H9 (cell line): ENCODE measurements around the gene CENPH. TPM values are rescaled to one million over a fixed set of nuclear protein-coding genes. Genes with fewer than 3 reads are reported as not detected.

Experiments
- DNase-seq: peaks from one replicate; pipeline ENCODE4 v3.0.0-alpha.2; 2017
- H2AFZ ChIP-seq: one replicate; pipeline ENCODE4 v1.6.1; 2013; ENCODE audit warnings: mild to moderate bottlenecking, low read length, control low read depth, moderate library complexity
- H2AK5ac ChIP-seq: 2 replicates; pipeline ENCODE4 v1.6.1; 2013; ENCODE audit warnings: low read length, control low read depth, mixed read lengths; ENCODE audit not compliant: insufficient read length
- H2BK120ac ChIP-seq: one replicate; pipeline ENCODE4 v1.6.1; 2013; ENCODE audit warnings: low read depth, mild to moderate bottlenecking, low read length, control low read depth, inconsistent platforms; ENCODE audit not compliant: poor library complexity, severe bottlenecking
- H2BK12ac ChIP-seq: 2 replicates; pipeline ENCODE4 v1.6.1; 2013; ENCODE audit warnings: low read length, control low read depth, mixed read lengths, low read depth; ENCODE audit not compliant: insufficient read length
- H2BK15ac ChIP-seq: 2 replicates; pipeline ENCODE4 v1.6.1; 2013; ENCODE audit warnings: low read depth, low read length, control low read depth
- H2BK20ac ChIP-seq: one replicate; pipeline ENCODE4 v1.6.1; 2013; ENCODE audit warnings: low read depth, mild to moderate bottlenecking, low read length, control low read depth, inconsistent platforms; ENCODE audit not compliant: poor library complexity, severe bottlenecking
- H2BK5ac ChIP-seq: 2 replicates; pipeline ENCODE4 v1.6.1; 2013; ENCODE audit warnings: low read length, control low read depth, mixed read lengths; ENCODE audit not compliant: insufficient read length
- H3K14ac ChIP-seq: 2 replicates; pipeline ENCODE4 v1.6.1; 2013; ENCODE audit warnings: low read length, control low read depth; ENCODE audit not compliant: insufficient read depth
- H3K18ac ChIP-seq: 2 replicates; pipeline ENCODE4 v1.6.1; 2013; ENCODE audit warnings: low read depth, mild to moderate bottlenecking, mixed read lengths, low read length, control low read depth; ENCODE audit not compliant: insufficient read length
- H3K23ac ChIP-seq: 2 replicates; pipeline ENCODE4 v1.6.1; 2013; ENCODE audit warnings: low read length, control low read depth, mixed read lengths, low read depth; ENCODE audit not compliant: insufficient read length
- H3K23me2 ChIP-seq: 2 replicates; pipeline ENCODE4 v1.6.1; 2013; ENCODE audit warnings: low read depth, mild to moderate bottlenecking, mixed read lengths, low read length, control low read depth; ENCODE audit not compliant: insufficient read length, poor library complexity, severe bottlenecking
- H3K27ac ChIP-seq: 2 replicates; pipeline ENCODE4 v1.5.1; 2013; ENCODE audit warnings: low read length, control low read depth, mixed read lengths, low read depth; ENCODE audit not compliant: insufficient read length
- H3K27me3 ChIP-seq: 2 replicates; pipeline ENCODE4 v1.6.1; 2013; ENCODE audit warnings: low read length, control low read depth, inconsistent platforms; ENCODE audit not compliant: insufficient read depth
- H3K4ac ChIP-seq: 2 replicates; pipeline ENCODE4 v1.6.1; 2013; ENCODE audit warnings: low read depth, mild to moderate bottlenecking, control low read depth, inconsistent platforms, low read length, moderate library complexity
- H3K4me1 ChIP-seq: 2 replicates; pipeline ENCODE4 v1.6.1; 2013; ENCODE audit warnings: low read length, control low read depth, inconsistent platforms; ENCODE audit not compliant: insufficient read depth
- H3K4me2 ChIP-seq: 2 replicates; pipeline ENCODE4 v1.6.1; 2013; ENCODE audit warnings: low read length, control low read depth, mixed read lengths; ENCODE audit not compliant: insufficient read length, insufficient read depth
- H3K56ac ChIP-seq: 2 replicates; pipeline ENCODE4 v1.6.1; 2013; ENCODE audit warnings: low read depth, mild to moderate bottlenecking, mixed read lengths, low read length, control low read depth; ENCODE audit not compliant: insufficient read length
- H3K79me1 ChIP-seq: 2 replicates; pipeline ENCODE4 v1.6.1; 2013; ENCODE audit warnings: low read depth, mild to moderate bottlenecking, moderate library complexity, low read length, control low read depth, inconsistent platforms; ENCODE audit not compliant: insufficient read depth, poor library complexity, severe bottlenecking
- H3K79me2 ChIP-seq: 2 replicates; pipeline ENCODE4 v1.6.1; 2013; ENCODE audit warnings: low read length, control low read depth, inconsistent platforms; ENCODE audit not compliant: insufficient read depth
- H3K9ac ChIP-seq: 2 replicates; pipeline ENCODE4 v1.6.1; 2013; ENCODE audit warnings: low read length, control low read depth, mixed read lengths; ENCODE audit not compliant: insufficient read length; ENCODE audit errors: extremely low read depth
- H3K9me3 ChIP-seq: one replicate; pipeline ENCODE4 v1.6.1; 2013; ENCODE audit warnings: low read depth, low read length, inconsistent platforms; ENCODE audit not compliant: control insufficient read depth
- H3T11ph ChIP-seq: one replicate; pipeline ENCODE4 v1.6.1; 2013; ENCODE audit warnings: mild to moderate bottlenecking, low read length, control low read depth, inconsistent platforms
- H4K20me1 ChIP-seq: one replicate; pipeline ENCODE4 v1.6.1; 2013; ENCODE audit not compliant: control insufficient read depth, insufficient read length, insufficient read depth
- H4K5ac ChIP-seq: 2 replicates; pipeline ENCODE4 v1.6.1; 2013; ENCODE audit warnings: low read depth, mild to moderate bottlenecking, mixed read lengths, low read length, control low read depth; ENCODE audit not compliant: insufficient read length
- H4K8ac ChIP-seq: replicated peaks from 2 replicates; pipeline ENCODE4 v1.6.1; 2013; ENCODE audit warnings: low read length, control low read depth, mixed read lengths, low read depth; ENCODE audit not compliant: insufficient read length
- H4K91ac ChIP-seq: 2 replicates; pipeline ENCODE4 v1.6.1; 2013; ENCODE audit warnings: low read depth, mild to moderate bottlenecking, moderate library complexity, mixed read lengths, low read length, control low read depth; ENCODE audit not compliant: insufficient read length
- H3K27ac Mint-ChIP-seq, 3 experiments: 2 replicates in 2 of 3; 3 replicates in 1 of 3; pipeline ENCODE4 v1.8.0; 2020 to 2021; ENCODE audit warnings: mixed read lengths in 3 of 3, mild to moderate bottlenecking in 1 of 3, moderate library complexity in 1 of 3
- H3K27me3 Mint-ChIP-seq: 2 replicates; pipeline ENCODE4 v1.8.0; 2021; ENCODE audit warnings: low read depth, mild to moderate bottlenecking, moderate library complexity, mixed read lengths
- H3K36me3 Mint-ChIP-seq, 3 experiments: 2 replicates in 2 of 3; 3 replicates in 1 of 3; pipeline ENCODE4 v1.8.0; 2020 to 2021; ENCODE audit warnings: low read depth in 3 of 3, mixed read lengths in 3 of 3; ENCODE audit not compliant: insufficient read depth in 1 of 3
- H3K4me1 Mint-ChIP-seq, 2 experiments: 2 replicates each; pipeline ENCODE4 v1.8.0; 2020; ENCODE audit warnings: mixed read lengths in 2 of 2
- H3K4me3 Mint-ChIP-seq, 2 experiments: 2 replicates in 1 of 2; 3 replicates in 1 of 2; pipeline ENCODE4 v1.8.0; 2020 to 2021; ENCODE audit warnings: mild to moderate bottlenecking in 2 of 2, mixed read lengths in 2 of 2, moderate library complexity in 1 of 2
- H3K9me3 Mint-ChIP-seq, 2 experiments: 2 replicates in 1 of 2; 3 replicates in 1 of 2; pipeline ENCODE4 v1.8.0; 2020; ENCODE audit warnings: mild to moderate bottlenecking in 2 of 2, mixed read lengths in 2 of 2, moderate library complexity in 1 of 2
- WGBS: extraction: QIAGEN DNeasy Blood & Tissue Kit; methylation state at CpG from one replicate; pipeline ENCODE4 v1.1.7; 2013; ENCODE audit warnings: missing lambda C conversion rate, low lambda C conversion rate, mixed read lengths; ENCODE audit not compliant: insufficient read length; ENCODE audit errors: extremely low coverage; 5-methylcytosine and 5-hydroxymethylcytosine counted together
- total RNA-seq: library from RNA; stranded (reverse); gene quantifications from 2 replicates; pipeline ENCODE4 v1.2.1, GENCODE V29; 2021
- TF ChIP-seq, protein P1 (sequence below): fragments of 200-600 bp; sonication (generic); conservative IDR thresholded peaks from 3 replicates; pipeline ENCODE4 v1.8.0; 2021; ENCODE audit warnings: antibody characterized with exemption, mild to moderate bottlenecking

CENPH gene
- total RNA-seq, 1 experiment from 2014 or later, result 82.8 TPM

- Mint-ChIP-seq H3K4me1 (peaks cover 0 to 4% of the 10 kb centered on the region in 2 experiments; a peak in 2 of 4 replicates), H3K4me3 (no peak overlapping the region), H3K9me3 (no peaks in the 10 kb centered on the region; a peak in 1 of 5 replicates), H3K27ac (peak overlapping the region in 1 of 3 experiments; percentile 56; a peak in 1 of 7 replicates), H3K36me3 (peaks cover 16 to 25% (median 20%) of the 10 kb centered on the region in 3 experiments), H3K27me3 (no peaks in the 10 kb centered on the region)
- Histone ChIP-seq H3K27ac (no peak overlapping the region), H3K4me1 (no peaks in the 10 kb centered on the region), H3K27me3 (no peaks in the 10 kb centered on the region), H3K18ac (no peak overlapping the region), H2AK5ac (no peak overlapping the region), H3K23ac (no peak overlapping the region), H4K20me1 (no peaks in the 10 kb centered on the region), H4K91ac (no peak overlapping the region), H4K8ac (no peak overlapping the region), H2BK12ac (no peak overlapping the region), H3K9ac (no peak overlapping the region), H2AFZ (no peak overlapping the region), H3K4ac (no peak overlapping the region), H2BK15ac (no peak overlapping the region), H3K23me2 (no peaks in the 10 kb centered on the region), H3K79me1 (peaks cover 11% of the 10 kb centered on the region), H3K14ac (no peak overlapping the region), H3K9me3 (no peaks in the 10 kb centered on the region), H3T11ph (no peak overlapping the region), H2BK20ac (no peak overlapping the region), H4K5ac (no peak overlapping the region), H3K4me2 (no peak overlapping the region), H2BK5ac (no peak overlapping the region), H3K56ac (no peak overlapping the region), H2BK120ac (no peak overlapping the region), H3K79me2 (peaks cover 23% of the 10 kb centered on the region; the same call in 1 of the 2 replicates)
- DNase-seq, result no peak
- WGBS, result no CpG with 5 or more reads among the region's 5 CpGs
- TF ChIP-seq, protein P1, sequence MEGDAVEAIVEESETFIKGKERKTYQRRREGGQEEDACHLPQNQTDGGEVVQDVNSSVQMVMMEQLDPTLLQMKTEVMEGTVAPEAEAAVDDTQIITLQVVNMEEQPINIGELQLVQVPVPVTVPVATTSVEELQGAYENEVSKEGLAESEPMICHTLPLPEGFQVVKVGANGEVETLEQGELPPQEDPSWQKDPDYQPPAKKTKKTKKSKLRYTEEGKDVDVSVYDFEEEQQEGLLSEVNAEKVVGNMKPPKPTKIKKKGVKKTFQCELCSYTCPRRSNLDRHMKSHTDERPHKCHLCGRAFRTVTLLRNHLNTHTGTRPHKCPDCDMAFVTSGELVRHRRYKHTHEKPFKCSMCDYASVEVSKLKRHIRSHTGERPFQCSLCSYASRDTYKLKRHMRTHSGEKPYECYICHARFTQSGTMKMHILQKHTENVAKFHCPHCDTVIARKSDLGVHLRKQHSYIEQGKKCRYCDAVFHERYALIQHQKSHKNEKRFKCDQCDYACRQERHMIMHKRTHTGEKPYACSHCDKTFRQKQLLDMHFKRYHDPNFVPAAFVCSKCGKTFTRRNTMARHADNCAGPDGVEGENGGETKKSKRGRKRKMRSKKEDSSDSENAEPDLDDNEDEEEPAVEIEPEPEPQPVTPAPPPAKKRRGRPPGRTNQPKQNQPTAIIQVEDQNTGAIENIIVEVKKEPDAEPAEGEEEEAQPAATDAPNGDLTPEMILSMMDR, result no peak
Observed at GRCh38 chr5:69245031-69245430, 55.6 kb downstream of the CENPH start.
